Superior temporal gyrus (tissue), 1 donor: ENCODE data around the gene ANO2.

Experiments used
- DNase-seq: peaks from one replicate; pipeline ENCODE4 v3.0.0-alpha.2; 2016; ENCODE audit errors: extremely low spot score

Gene ANO2

GRCh38 chr12:5916785-5917290, 28.2 kb downstream of the ANO2 start:
- DNase-seq: no peak

GRCh38 chr12:5915511-5915910, 29.5 kb downstream of the ANO2 start:
- no peak for DNase-seq

- DNase-seq: no peak
Measured at GRCh38 chr12:5914387-5915149, 30.5 kb downstream of the ANO2 start.

GRCh38 chr12:5913387-5913786, 31.7 kb downstream of the ANO2 start:
- no peak for DNase-seq

- no peak for DNase-seq
Measured at GRCh38 chr12:5912437-5913334, 32.4 kb downstream of the ANO2 start.

GRCh38 chr12:5912011-5912410, 33.0 kb downstream of the ANO2 start:
- no peak for DNase-seq

GRCh38 chr12:5910790-5911548, 34.1 kb downstream of the ANO2 start:
- DNase-seq: no peak

GRCh38 chr12:5909560-5909959, 35.5 kb downstream of the ANO2 start:
- no peak for DNase-seq

- no peak for DNase-seq
Measured at GRCh38 chr12:5908251-5908650, 36.8 kb downstream of the ANO2 start.

GRCh38 chr12:5907807-5908206, 37.3 kb downstream of the ANO2 start:
- no peak for DNase-seq

- no peak for DNase-seq
Measured at GRCh38 chr12:5905757-5906156, 39.3 kb downstream of the ANO2 start.

GRCh38 chr12:5904969-5905368, 40.1 kb downstream of the ANO2 start:
- no peak for DNase-seq

- DNase-seq: no peak
Measured at GRCh38 chr12:5904441-5904840, 40.6 kb downstream of the ANO2 start.

GRCh38 chr12:5902736-5903135, 42.3 kb downstream of the ANO2 start:
- DNase-seq: no peak

GRCh38 chr12:5901416-5901815, 43.6 kb downstream of the ANO2 start:
- no peak for DNase-seq

GRCh38 chr12:5900533-5901205, 44.4 kb downstream of the ANO2 start:
- DNase-seq: no peak

- no peak for DNase-seq
Measured at GRCh38 chr12:5900076-5900475, 45.0 kb downstream of the ANO2 start.

GRCh38 chr12:5899675-5900074, 45.4 kb downstream of the ANO2 start:
- no peak for DNase-seq

- DNase-seq: no peak
Measured at GRCh38 chr12:5898874-5899273, 46.2 kb downstream of the ANO2 start.

- DNase-seq: no peak
Measured at GRCh38 chr12:5889381-5890047, 55.5 kb downstream of the ANO2 start.

GRCh38 chr12:5888816-5889315, 56.2 kb downstream of the ANO2 start:
- DNase-seq: no peak
